ENCODE measurements around the gene ZFYVE19.
A peak's percentile ranks its signal among the peaks of the same experiment; 100 is the strongest.

Gene ZFYVE19

GRCh38 chr15:40821195-40821594, 14.3 kb downstream of the ZFYVE19 start:
- no peak for DNase-seq

- DNase-seq, result no peak
Observed at GRCh38 chr15:40823572-40824343, 16.9 kb downstream of the ZFYVE19 start.

- DNase-seq, result no peak
Observed at GRCh38 chr15:40825661-40826422, 19.0 kb downstream of the ZFYVE19 start.

- DNase-seq, result no peak
Observed at GRCh38 chr15:40826423-40827075, 19.7 kb downstream of the ZFYVE19 start.

- no peak for DNase-seq
Observed at GRCh38 chr15:40828447-40829036, 21.7 kb downstream of the ZFYVE19 start, which contains the start of gene PPP1R14D. TSS of gene PPP1R14D (minus strand) at chr15:40828708. CDS start at chr15:40828641, 67 bp downstream.

- no peak for DNase-seq
Observed at GRCh38 chr15:40829115-40829514, 22.2 kb downstream of the ZFYVE19 start.

GRCh38 chr15:40830884-40831283, 24.0 kb downstream of the ZFYVE19 start:
- DNase-seq, result no peak

- no peak for DNase-seq
Observed at GRCh38 chr15:40831861-40832260, 25.0 kb downstream of the ZFYVE19 start.

- no peak for DNase-seq
Observed at GRCh38 chr15:40832903-40833302, 26.0 kb downstream of the ZFYVE19 start.

GRCh38 chr15:40836020-40836419, 29.1 kb downstream of the ZFYVE19 start:
- no peak for DNase-seq

GRCh38 chr15:40838756-40839155, 31.9 kb downstream of the ZFYVE19 start:
- DNase-seq, result no peak

- no peak for DNase-seq
Observed at GRCh38 chr15:40841741-40842140, 34.9 kb downstream of the ZFYVE19 start.

- peak; percentile 36 for DNase-seq
Observed at GRCh38 chr15:40843261-40843884, 36.5 kb downstream of the ZFYVE19 start.

- peak; percentile 62 for DNase-seq
Observed at GRCh38 chr15:40843885-40844695, 37.2 kb downstream of the ZFYVE19 start, which contains the start of gene SPINT1. TSS of gene SPINT1 (plus strand) at chr15:40844048. CDS start at chr15:40844555, 507 bp downstream.

- DNase-seq, result no peak
Observed at GRCh38 chr15:40844696-40845030, 37.8 kb downstream of the ZFYVE19 start.

- DNase-seq, result no peak
Observed at GRCh38 chr15:40845036-40845435, 38.1 kb downstream of the ZFYVE19 start.

GRCh38 chr15:40845511-40846284, 38.8 kb downstream of the ZFYVE19 start:
- DNase-seq, result no peak

- no peak for DNase-seq
Observed at GRCh38 chr15:40846841-40847222, 39.9 kb downstream of the ZFYVE19 start.

- DNase-seq, result no peak
Observed at GRCh38 chr15:40847223-40847961, 40.5 kb downstream of the ZFYVE19 start.

GRCh38 chr15:40850576-40851112, 43.8 kb downstream of the ZFYVE19 start:
- no peak for DNase-seq

Measured in retina (tissue), 1 donor.